HepG2 (cell line): Measurements from ENCODE around the gene SLC11A1. TPM values are rescaled to one million over a fixed set of nuclear protein-coding genes. Genes with fewer than 3 reads are reported as not detected.

Experiments used
- ELK4 ChIP-seq: sonication (generic); formaldehyde crosslinking; IDR thresholded peaks from 2 replicates; pipeline ENCODE4 v1.9.0; 2021; ENCODE audit warnings: missing genetic modification reagents, borderline replicate concordance
- GATA4 ChIP-seq: sonication (generic); IDR thresholded peaks from 2 replicates; pipeline ENCODE4 v1.6.1; 2016; ENCODE audit warnings: antibody characterized with exemption, low read depth, borderline replicate concordance
- HDAC1 ChIP-seq: sonication (generic); formaldehyde crosslinking; IDR thresholded peaks from 2 replicates; pipeline ENCODE4 v1.5.1; 2020; ENCODE audit warnings: mild to moderate bottlenecking, missing genetic modification reagents
- HNRNPK ChIP-seq: fragments of 200-400 bp; formaldehyde crosslinking; IDR thresholded peaks from 2 replicates; pipeline ENCODE4 v1.6.1; 2018; ENCODE audit warnings: low read length, low read depth, moderate library complexity, mild to moderate bottlenecking; ENCODE audit not compliant: poor library complexity, severe bottlenecking
- KDM1A ChIP-seq: IDR thresholded peaks from 2 replicates; pipeline ENCODE4 v1.6.1; 2016; ENCODE audit warnings: missing compliant biosample characterization
- MAZ ChIP-seq, 2 experiments: sonication (generic) in 1 of 2; formaldehyde crosslinking in 1 of 2; IDR thresholded peaks; 2 replicates each; pipeline versions ENCODE4 v1.5.0 to v1.6.1; 2012 to 2020; ENCODE audit warnings: low read depth in 2 of 2, mild to moderate bottlenecking in 2 of 2, borderline replicate concordance in 1 of 2, improper control_type of control experiment in 1 of 2, low read length in 1 of 2, missing genetic modification reagents in 1 of 2, moderate library complexity in 1 of 2
- MIXL1 ChIP-seq: IDR thresholded peaks from 2 replicates; pipeline ENCODE4 v1.6.1; 2016
- NFE2 ChIP-seq: sonication (generic); formaldehyde crosslinking; IDR thresholded peaks from 2 replicates; pipeline ENCODE4 v1.4.0; 2020; ENCODE audit warnings: missing genetic modification reagents
- NR0B2 ChIP-seq: sonication (generic); formaldehyde crosslinking; IDR thresholded peaks from 2 replicates; pipeline ENCODE4 v1.4.0; 2020; ENCODE audit warnings: mild to moderate bottlenecking, missing genetic modification reagents
- RXRA ChIP-seq: sonication (generic); formaldehyde crosslinking; IDR thresholded peaks from 2 replicates; pipeline ENCODE4 v1.5.1; 2020; ENCODE audit warnings: missing genetic modification reagents
- SATB2 ChIP-seq: sonication (generic); formaldehyde crosslinking; IDR thresholded peaks from 2 replicates; pipeline ENCODE4 v1.5.0; 2020; ENCODE audit warnings: missing genetic modification reagents
- TAF1 ChIP-seq: sonication (generic); formaldehyde crosslinking; IDR thresholded peaks from 2 replicates; pipeline ENCODE4 v1.4.0; 2020; ENCODE audit warnings: missing genetic modification reagents
- TFDP1 ChIP-seq: IDR thresholded peaks from 2 replicates; pipeline ENCODE4 v1.6.1; 2016; ENCODE audit warnings: missing compliant biosample characterization, missing genetic modification reagents, borderline replicate concordance
- ZBTB34 ChIP-seq: sonication (generic); formaldehyde crosslinking; IDR thresholded peaks from 2 replicates; pipeline ENCODE4 v1.8.0; 2022; ENCODE audit warnings: mild to moderate bottlenecking, missing genetic modification reagents
- ZFP37 ChIP-seq: sonication (generic); formaldehyde crosslinking; IDR thresholded peaks from 2 replicates; pipeline ENCODE4 v1.4.0; 2020; ENCODE audit warnings: missing genetic modification reagents, borderline replicate concordance
- ZNF326 ChIP-seq: sonication (generic); formaldehyde crosslinking; IDR thresholded peaks from 2 replicates; pipeline ENCODE4 v1.4.0; 2020; ENCODE audit warnings: missing genetic modification reagents, borderline replicate concordance
- ZNF564 ChIP-seq: sonication (generic); formaldehyde crosslinking; IDR thresholded peaks from 2 replicates; pipeline ENCODE4 v1.8.1; 2023; ENCODE audit warnings: mild to moderate bottlenecking, missing genetic modification reagents
- ZNF687 ChIP-seq: sonication (generic); formaldehyde crosslinking; IDR thresholded peaks from 2 replicates; pipeline ENCODE4 v1.5.1; 2020; ENCODE audit warnings: mild to moderate bottlenecking, missing genetic modification reagents, moderate library complexity
- ZNF724P ChIP-seq: sonication (generic); formaldehyde crosslinking; IDR thresholded peaks from 2 replicates; pipeline ENCODE4 v1.8.0; 2022; ENCODE audit warnings: missing genetic modification reagents, borderline replicate concordance
- ZSCAN21 ChIP-seq: sonication (generic); formaldehyde crosslinking; IDR thresholded peaks from 2 replicates; pipeline ENCODE4 v1.8.0; 2022; ENCODE audit warnings: mild to moderate bottlenecking, missing genetic modification reagents, moderate library complexity, borderline replicate concordance
- polyA plus RNA-seq, 8 experiments: library from polyadenylated mRNA; depleted of rRNA in 3 of 8; stranded (reverse) in 7 of 8; unstranded in 1 of 8; fragments of >200 nt; fragmentation: Illumina TruSeq in 4 of 8; extraction: Trizol in 4 of 8; gene quantifications; 2 replicates each; pipeline versions ENCODE4 v1.2.1 to v1.2.3, GENCODE V29; 2011 to 2016; ENCODE audit warnings: low read depth in 4 of 8, missing spikeins in 1 of 8, mixed read lengths in 1 of 8; ENCODE audit not compliant: insufficient read depth in 1 of 8
- total RNA-seq, 5 experiments: library from RNA; depleted of rRNA; stranded (reverse); fragments of >200 nt; fragmentation: Illumina TruSeq; extraction: Trizol; gene quantifications; 2 replicates each; pipeline ENCODE4 v1.2.3, GENCODE V29; 2016; ENCODE audit warnings: low read depth in 1 of 5

The SLC11A1 gene
- total and polyA plus RNA-seq, 2 of the 13 experiments (the other 11 are each of a cell fraction or from before 2014, with no cell fraction given): 0.33 to 2.3 TPM

- 0 out of 2 replicates have a peak, but pooled peaks have one; percentile 16 for TF ChIP-seq ZNF326 (CRISPR knock-in tag)
- 0 out of 2 replicates have a peak, but pooled peaks have one; percentile 55 for TF ChIP-seq ZBTB34
- TF ChIP-seq ZFP37: peak; percentile 62; the same call in 1 of the 2 replicates
- TF ChIP-seq HNRNPK: no peak
- peak; percentile 37; the same call in 1 of the 2 replicates for TF ChIP-seq GATA4
- 0 out of 2 replicates have a peak, but pooled peaks have one; percentile 16 for TF ChIP-seq KDM1A (CRISPR knock-in tag)
- TF ChIP-seq MAZ (IDR thresholded peaks at IDR 0.05; ENCODE audit: borderline replicate concordance, low read depth, low read length): 0 out of 2 replicates have a peak, but pooled peaks have one; percentile 23
- TF ChIP-seq MAZ (CRISPR knock-in tag; IDR thresholded peaks at IDR 0.05; ENCODE audit: low read depth): no peak
- peak; percentile 58 for TF ChIP-seq HDAC1
- peak; percentile 37 for TF ChIP-seq TFDP1 (CRISPR knock-in tag)
- peak; percentile 65; the same call in 1 of the 2 replicates for TF ChIP-seq ZSCAN21 (CRISPR knock-in tag)
- peak; percentile 25; the same call in 1 of the 2 replicates for TF ChIP-seq RXRA
- no peak for TF ChIP-seq NFE2
- no peak for TF ChIP-seq NR0B2 (CRISPR knock-in tag)
- TF ChIP-seq ELK4: no peak
- TF ChIP-seq SATB2: 0 out of 2 replicates have a peak, but pooled peaks have one; percentile 3
- TF ChIP-seq MIXL1 (CRISPR knock-in tag): 0 out of 2 replicates have a peak, but pooled peaks have one; percentile 37
- peak; percentile 18 for TF ChIP-seq ZNF564 (CRISPR knock-in tag)
- TF ChIP-seq TAF1 (CRISPR knock-in tag): no peak
- peak; percentile 83 for TF ChIP-seq ZNF724P (CRISPR knock-in tag)
- TF ChIP-seq ZNF687: peak; percentile 39
Measured at GRCh38 chr2:218396688-218397462, 14.8 kb downstream of the SLC11A1 start (continued).
